Measurements from ENCODE around the gene AGO3.

AGO3 gene

GRCh38 chr1:36098650-36099365 lies 167.9 kb downstream of the AGO3 start:
- DNase-seq = no peak

GRCh38 chr1:36099681-36100341 lies 168.9 kb downstream of the AGO3 start:
- peak; percentile 95 for DNase-seq

GRCh38 chr1:36100376-36100775 lies 169.5 kb downstream of the AGO3 start:
- DNase-seq = no peak

DNA sequence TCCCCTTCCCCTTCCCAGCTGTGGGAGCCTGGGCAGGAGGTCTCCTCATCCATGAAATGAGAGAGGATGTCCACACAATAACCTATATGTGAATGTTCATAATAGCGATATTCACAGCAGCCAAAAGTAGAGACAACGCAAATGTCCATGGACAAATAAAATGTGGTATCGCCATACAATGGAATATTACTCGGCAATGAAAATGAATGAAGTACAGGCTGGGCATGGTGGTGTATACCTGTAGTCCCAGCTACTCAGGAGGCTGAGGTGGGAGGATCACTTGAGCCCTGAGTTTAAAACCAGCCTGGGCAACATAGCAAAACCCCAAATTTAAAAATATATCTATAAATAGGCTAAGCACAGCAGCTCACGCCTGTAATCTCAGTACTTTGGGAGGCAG lies 170.6 kb downstream of the AGO3 start:
- no peak for DNase-seq

- no peak for DNase-seq
Observed at GRCh38 chr1:36106269-36106668, 175.4 kb downstream of the AGO3 start.

DNA sequence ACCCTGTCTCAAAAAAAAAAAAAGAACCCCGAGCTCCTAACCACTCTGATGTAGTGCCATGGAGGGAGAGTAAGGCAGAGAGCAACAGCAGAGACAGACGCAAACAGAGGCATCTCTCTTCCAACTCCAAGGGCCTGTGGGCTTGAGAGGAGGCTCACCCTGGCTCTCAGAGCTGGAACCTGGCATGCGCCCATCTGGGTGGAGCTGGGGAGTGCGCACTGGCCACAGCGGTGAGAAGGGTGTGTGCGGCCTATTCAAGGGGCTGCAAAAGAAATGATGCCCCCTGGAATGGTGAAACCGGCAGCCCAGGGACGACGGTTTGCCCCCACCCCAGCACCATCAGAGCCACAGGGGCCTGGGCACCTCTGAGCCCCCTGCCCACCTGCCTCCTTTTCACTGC lies 176.5 kb downstream of the AGO3 start:
- no peak for DNase-seq

GRCh38 chr1:36108314-36108713 lies 177.4 kb downstream of the AGO3 start:
- no peak for DNase-seq

DNA sequence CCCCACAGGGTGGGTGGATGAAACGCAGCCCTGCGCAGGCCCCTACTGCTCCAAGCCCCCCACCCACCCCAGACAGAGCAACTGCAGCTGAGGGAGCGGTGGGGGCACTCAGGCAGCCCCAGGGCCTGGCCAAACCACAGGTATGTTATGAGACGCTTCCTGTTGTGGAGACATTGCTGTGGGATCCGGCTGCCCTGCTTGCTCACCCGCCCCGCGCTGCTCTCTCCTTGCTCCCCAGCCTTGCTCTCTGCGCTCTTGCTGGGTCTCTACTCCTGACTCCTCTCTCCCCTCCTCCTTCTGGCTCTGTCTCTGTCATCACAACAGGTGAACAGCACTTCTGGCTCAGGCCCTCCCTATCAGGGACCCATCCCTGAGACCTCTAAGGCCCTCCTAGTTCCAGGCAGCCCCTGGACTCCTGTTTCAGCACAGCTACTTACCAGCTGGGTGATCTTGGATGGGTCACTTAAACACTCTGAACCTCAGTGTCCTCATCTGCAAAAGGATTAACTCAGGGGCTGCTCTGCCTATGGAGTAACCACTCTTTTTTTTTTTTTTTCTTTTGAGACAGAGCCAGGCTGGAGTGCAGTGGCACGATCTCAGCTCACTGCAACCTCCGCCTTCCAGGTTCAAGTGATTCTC lies 178.3 kb downstream of the AGO3 start:
- DNase-seq = no peak

DNA sequence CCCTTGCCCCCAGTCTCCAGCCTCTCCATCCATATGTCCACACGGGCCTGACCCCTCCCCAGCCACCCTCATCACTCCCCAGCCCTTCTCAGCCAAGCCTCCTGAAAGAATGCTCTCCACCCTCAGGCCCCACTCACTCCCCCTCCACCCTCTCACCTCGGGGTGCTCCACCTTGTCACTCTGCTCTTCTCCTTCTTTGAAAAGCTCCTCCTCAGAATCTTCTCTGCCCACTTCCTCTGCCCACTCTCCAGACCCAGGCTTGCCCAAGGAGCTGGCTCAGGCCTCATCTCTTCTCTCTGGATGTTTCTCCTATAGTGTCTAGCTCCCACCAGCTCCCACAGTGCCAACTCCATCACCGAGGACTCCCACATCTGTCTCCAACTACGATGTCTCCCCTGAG lies 180.2 kb downstream of the AGO3 start:
- DNase-seq = no peak

DNA sequence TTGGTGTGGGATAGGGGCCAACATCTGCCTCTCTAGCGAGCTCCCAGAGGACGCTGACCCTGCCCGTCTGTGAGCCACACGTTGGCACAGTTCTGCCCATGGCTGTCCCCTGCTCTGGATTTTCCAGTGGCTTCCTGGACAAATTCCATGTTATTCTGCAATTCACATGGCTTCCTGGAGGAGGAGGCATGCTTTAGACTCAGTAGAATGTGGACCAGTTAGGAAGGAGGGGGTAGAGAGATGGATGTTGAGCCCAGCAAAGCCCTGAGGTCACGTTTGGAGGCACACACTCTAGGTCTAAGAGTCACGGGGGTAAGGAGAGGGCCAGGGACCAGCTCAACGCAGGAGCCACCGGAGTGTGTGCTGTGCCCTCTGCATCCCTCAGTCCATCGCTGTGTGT lies 181.9 kb downstream of the AGO3 start:
- DNase-seq = no peak

DNA sequence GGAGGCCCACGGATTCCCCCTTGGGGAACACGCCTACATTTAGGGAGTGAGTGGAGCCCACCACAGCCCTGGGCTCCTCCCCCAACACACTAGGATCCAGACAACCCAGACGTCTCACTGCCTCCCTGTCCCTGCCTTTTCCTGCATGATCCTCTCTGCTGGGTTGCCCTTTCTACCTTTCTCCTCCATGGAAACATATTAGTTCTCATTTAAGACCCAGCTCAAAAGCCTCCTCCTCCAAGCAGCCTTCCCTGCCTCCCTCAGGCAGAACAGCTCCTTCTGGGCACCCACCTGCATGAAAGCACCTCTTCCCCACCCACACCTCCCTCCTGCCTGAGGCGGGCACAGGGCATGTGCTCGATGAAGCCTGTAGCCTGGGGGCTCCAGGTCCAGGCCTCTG lies 183.5 kb downstream of the AGO3 start:
- DNase-seq = no peak

GRCh38 chr1:36115200-36115669 lies 184.3 kb downstream of the AGO3 start:
- DNase-seq = no peak

- no peak for DNase-seq
Observed at GRCh38 chr1:36115931-36116330, 185.0 kb downstream of the AGO3 start.

GRCh38 chr1:36116901-36117300 lies 186.0 kb downstream of the AGO3 start:
- DNase-seq = no peak

DNA sequence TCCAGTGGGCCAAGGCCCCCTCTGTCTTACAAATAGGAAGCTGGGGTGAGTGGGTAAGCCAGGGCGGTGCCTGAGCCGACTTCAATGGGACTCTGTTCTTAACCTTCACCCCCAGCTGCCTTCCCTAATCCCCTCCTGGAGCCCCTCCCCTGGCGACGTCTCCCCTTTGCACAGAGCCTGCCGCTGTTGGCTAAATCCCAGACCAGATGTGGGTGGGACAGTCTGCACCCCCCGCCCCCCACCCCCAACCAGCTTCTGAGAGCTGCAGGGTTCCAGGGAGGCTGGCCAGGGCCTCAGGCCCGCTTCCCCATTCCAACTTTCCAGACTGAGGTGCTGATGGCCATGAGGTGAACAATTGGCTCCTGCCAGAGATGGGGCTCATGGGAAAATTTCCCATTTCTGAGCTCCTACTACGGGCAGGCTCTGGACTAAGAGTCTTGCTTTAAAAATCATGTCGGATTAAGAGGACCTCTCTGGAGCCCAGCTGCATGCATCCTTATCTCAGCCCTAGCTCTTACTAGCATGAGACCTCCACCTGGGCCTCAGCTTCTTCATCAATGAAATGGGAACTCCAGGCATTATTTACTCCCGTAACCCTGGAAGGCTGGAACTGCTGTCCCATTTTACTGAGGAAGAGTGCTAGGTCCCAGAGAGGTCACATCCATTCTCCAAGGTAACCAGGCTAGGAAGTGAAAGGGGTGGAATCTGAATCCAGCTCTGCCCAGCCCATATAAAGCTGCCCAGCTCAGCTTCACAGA lies 187.7 kb downstream of the AGO3 start:
- DNase-seq = no peak

DNA sequence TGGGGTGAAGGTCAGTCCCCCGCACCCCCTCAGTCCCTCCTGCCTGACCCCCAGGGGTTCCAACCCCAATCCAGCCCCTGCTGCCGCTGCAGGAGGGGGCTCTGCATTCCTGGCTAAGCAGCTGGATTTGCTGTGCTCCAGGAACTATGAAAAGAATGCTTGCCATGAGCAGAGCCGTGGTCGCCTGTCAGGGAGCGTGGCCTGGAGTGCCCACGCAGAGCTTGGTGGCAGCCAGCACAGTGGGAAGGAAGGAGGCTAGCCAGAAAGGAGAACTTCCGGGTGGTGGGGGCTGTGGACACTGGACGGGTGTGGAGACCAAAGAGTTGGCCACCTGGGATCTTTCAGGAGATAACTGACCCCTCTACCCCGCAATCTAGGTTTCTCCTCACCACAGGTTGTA lies 188.6 kb downstream of the AGO3 start:
- DNase-seq = no peak
